DND-41 (cell line): ENCODE data around the gene PLEKHG2.

ENCODE experiments used
- ATAC-seq: fragments of 200-7000 bp; cut with Tn5 transposase; 3 replicates; pipeline ENCODE4 v1.9.1; 2021; ENCODE audit warnings: low read depth; ENCODE audit not compliant: insufficient read depth
- DNase-seq: peaks from one replicate; pipeline ENCODE4 v3.0.0-alpha.2; 2020
- H2AFZ ChIP-seq: 2 replicates; pipeline ENCODE4 v1.6.0; 2012; ENCODE audit warnings: low read depth, low read length
- H3K27ac ChIP-seq: 2 replicates; pipeline ENCODE4 v1.5.1; 2012; ENCODE audit warnings: low read length, inconsistent platforms
- H3K27me3 ChIP-seq: fragments of 200-600 bp; sonication (generic); 2 replicates; pipeline ENCODE4 v1.6.0; 2012; ENCODE audit warnings: low read length, mild to moderate bottlenecking, inconsistent platforms; ENCODE audit not compliant: insufficient read depth, poor library complexity
- H3K36me3 ChIP-seq: 2 replicates; pipeline ENCODE4 v1.5.1; 2012; ENCODE audit warnings: low read length, inconsistent platforms; ENCODE audit not compliant: insufficient read depth
- H3K4me1 ChIP-seq: 2 replicates; pipeline ENCODE4 v1.5.1; 2012; ENCODE audit warnings: mild to moderate bottlenecking, low read length; ENCODE audit not compliant: insufficient read depth
- H3K4me2 ChIP-seq: 2 replicates; pipeline ENCODE4 v1.6.0; 2012; ENCODE audit warnings: mild to moderate bottlenecking, moderate library complexity, low read length, inconsistent platforms; ENCODE audit not compliant: insufficient read depth
- H3K4me3 ChIP-seq, 2 experiments: fragments of 200-600 bp in 1 of 2; shearing (Covaris generic) in 1 of 2; 2 replicates each; pipeline ENCODE4 v1.5.1; 2012 to 2016; ENCODE audit warnings: inconsistent platforms in 2 of 2, low read length in 2 of 2, mild to moderate bottlenecking in 2 of 2, low read depth in 1 of 2, moderate library complexity in 1 of 2
- H3K79me2 ChIP-seq: 2 replicates; pipeline ENCODE4 v1.6.0; 2012; ENCODE audit warnings: low read length, inconsistent platforms; ENCODE audit not compliant: insufficient read depth
- H3K9ac ChIP-seq: 2 replicates; pipeline ENCODE4 v1.6.0; 2012; ENCODE audit warnings: low read depth, mild to moderate bottlenecking, inconsistent platforms, low read length, moderate library complexity
- H3K9me3 ChIP-seq: 2 replicates; pipeline ENCODE4 v1.5.1; 2012; ENCODE audit warnings: low read length, moderate library complexity, mild to moderate bottlenecking, inconsistent platforms; ENCODE audit not compliant: insufficient read depth, severe bottlenecking
- H4K20me1 ChIP-seq: 2 replicates; pipeline ENCODE4 v1.6.0; 2012; ENCODE audit warnings: low read length; ENCODE audit not compliant: insufficient read depth
- CTCF ChIP-seq: IDR thresholded peaks from 2 replicates; pipeline ENCODE4 v1.5.1; 2012; ENCODE audit warnings: borderline replicate concordance, low read length, moderate library complexity, mild to moderate bottlenecking; ENCODE audit not compliant: poor library complexity, severe bottlenecking; ENCODE audit errors: extremely low read depth
- EZH2 ChIP-seq: IDR thresholded peaks from 3 replicates; pipeline ENCODE4 v1.6.1; 2012; ENCODE audit warnings: borderline replicate concordance, low read depth, mild to moderate bottlenecking, moderate library complexity, low read length, inconsistent platforms; ENCODE audit not compliant: severe bottlenecking

The PLEKHG2 gene

GRCh38 chr19:39420769-39421168 is 8.3 kb downstream of the PLEKHG2 start:
- ATAC-seq: no peak
- H3K27ac ChIP-seq: no peak overlapping the region
- no peaks in the 10 kb centered on the region for H3K9me3 ChIP-seq

GRCh38 chr19:39422020-39422419 is 9.6 kb downstream of the PLEKHG2 start:
- Histone ChIP-seq H3K36me3 (peaks cover 49% of the 10 kb centered on the region), H3K27me3 (no peaks in the 10 kb centered on the region), H3K9ac (no peak overlapping the region), H3K4me2 (no peak overlapping the region), H3K9me3 (no peaks in the 10 kb centered on the region), H4K20me1 (peaks cover 13% of the 10 kb centered on the region), H3K79me2 (no peaks in the 10 kb centered on the region), H3K27ac (no peak overlapping the region), H2AFZ (no peak overlapping the region), H3K4me3 (no peak overlapping the region), H3K4me1 (no peaks in the 10 kb centered on the region)
- DNase-seq (no peak), ATAC-seq (no peak)
- no peak for TF ChIP-seq CTCF
- no peak for TF ChIP-seq EZH2

More at GRCh38 chr19:39420769-39421168, 8.3 kb downstream of the PLEKHG2 start:
- Histone ChIP-seq H3K36me3 (peaks cover 61% of the 10 kb centered on the region), H3K4me2 (no peak overlapping the region), H3K9ac (no peak overlapping the region), H2AFZ (no peak overlapping the region), H3K4me1 (no peaks in the 10 kb centered on the region), H3K27me3 (no peaks in the 10 kb centered on the region), H3K4me3 (no peak overlapping the region), H3K79me2 (peaks cover 3% of the 10 kb centered on the region; the same call in 1 of the 2 replicates), H4K20me1 (peaks cover 17% of the 10 kb centered on the region)
- TF ChIP-seq EZH2 (no peak), CTCF (no peak)
- no peak for DNase-seq

- peaks cover 13% of the 10 kb centered on the region for H4K20me1 ChIP-seq
- no peak overlapping the region for H3K27ac ChIP-seq
- H3K4me1 ChIP-seq: no peaks in the 10 kb centered on the region
- no peaks in the 10 kb centered on the region for H3K79me2 ChIP-seq
- H3K4me3 ChIP-seq: no peak overlapping the region
- ATAC-seq: no peak
- H3K9me3 ChIP-seq: no peaks in the 10 kb centered on the region
- H3K4me2 ChIP-seq: no peak overlapping the region
- no peaks in the 10 kb centered on the region for H3K27me3 ChIP-seq
- H2AFZ ChIP-seq: no peak overlapping the region
- H3K9ac ChIP-seq: no peak overlapping the region
- no peak for TF ChIP-seq CTCF
- TF ChIP-seq EZH2: no peak
- H3K36me3 ChIP-seq: peaks cover 42% of the 10 kb centered on the region
- DNase-seq: no peak
Observed at GRCh38 chr19:39423258-39424086, 11.0 kb downstream of the PLEKHG2 start.
